HUDEP-2 (cell line): ENCODE data around the gene UBR2.
"Not testable (repeated sequence)": the region's sequence is repeated elsewhere in the genome, so short reads cannot be mapped to it uniquely, and the experiment has no call there.

Experiments used
- DNase-seq, 76 experiments: peaks; one replicate each; lab custom pipeline; 2025; ENCODE audit not compliant: unreplicated experiment in 76 of 76; lab: John Stamatoyannopoulos, UW

Gene UBR2

GRCh38 chr6:42722497-42722896, 158.7 kb downstream of the UBR2 start, which contains the start of gene PRPH2:
PRPH2 (minus strand) TSS chr6:42722597; CDS start chr6:42722334, 263 bp downstream.
- no peak for DNase-seq

GRCh38 chr6:42724825-42725224, 161.0 kb downstream of the UBR2 start:
- DNase-seq: no peak

GRCh38 chr6:42726026-42726425, 162.2 kb downstream of the UBR2 start:
- no peak for DNase-seq

- peak in 64 of 76 experiments; percentile 14 to 77 (median 46) for DNase-seq
These were observed 162.8 kb downstream of the UBR2 start for GRCh38 chr6:42726485-42727086.

GRCh38 chr6:42727087-42727611, 163.3 kb downstream of the UBR2 start:
- no peak for DNase-seq

- no peak for DNase-seq
These were observed 163.8 kb downstream of the UBR2 start for GRCh38 chr6:42727627-42728026.

GRCh38 chr6:42729731-42730130, 165.9 kb downstream of the UBR2 start:
- DNase-seq: no peak

GRCh38 chr6:42733867-42734481, 170.1 kb downstream of the UBR2 start:
- not testable (repeated sequence) for DNase-seq

- no peak for DNase-seq
These were observed 172.1 kb downstream of the UBR2 start for GRCh38 chr6:42735976-42736375.

GRCh38 chr6:42740725-42741124, 176.9 kb downstream of the UBR2 start:
- DNase-seq: no peak

- no peak for DNase-seq
These were observed 178.5 kb downstream of the UBR2 start for GRCh38 chr6:42742116-42742894.
